Choroid plexus epithelial cell (primary cell): ENCODE results near the gene RNF223.

Source experiments
- DNase-seq: peaks from one replicate; pipeline ENCODE4 v3.0.0-alpha.2; 2010; ENCODE audit warnings: low read depth
- H3K4me3 ChIP-seq: 2 replicates; pipeline ENCODE4 v1.5.1; 2011; ENCODE audit warnings: low read depth, mild to moderate bottlenecking, control low read depth, low read length, moderate library complexity
- TF ChIP-seq, protein P1 (sequence below): conservative IDR thresholded peaks from 2 replicates; pipeline ENCODE4 v1.5.1; 2011; ENCODE audit warnings: low read depth, mild to moderate bottlenecking, control low read depth, inconsistent platforms, low read length, moderate library complexity

The RNF223 gene

DNA sequence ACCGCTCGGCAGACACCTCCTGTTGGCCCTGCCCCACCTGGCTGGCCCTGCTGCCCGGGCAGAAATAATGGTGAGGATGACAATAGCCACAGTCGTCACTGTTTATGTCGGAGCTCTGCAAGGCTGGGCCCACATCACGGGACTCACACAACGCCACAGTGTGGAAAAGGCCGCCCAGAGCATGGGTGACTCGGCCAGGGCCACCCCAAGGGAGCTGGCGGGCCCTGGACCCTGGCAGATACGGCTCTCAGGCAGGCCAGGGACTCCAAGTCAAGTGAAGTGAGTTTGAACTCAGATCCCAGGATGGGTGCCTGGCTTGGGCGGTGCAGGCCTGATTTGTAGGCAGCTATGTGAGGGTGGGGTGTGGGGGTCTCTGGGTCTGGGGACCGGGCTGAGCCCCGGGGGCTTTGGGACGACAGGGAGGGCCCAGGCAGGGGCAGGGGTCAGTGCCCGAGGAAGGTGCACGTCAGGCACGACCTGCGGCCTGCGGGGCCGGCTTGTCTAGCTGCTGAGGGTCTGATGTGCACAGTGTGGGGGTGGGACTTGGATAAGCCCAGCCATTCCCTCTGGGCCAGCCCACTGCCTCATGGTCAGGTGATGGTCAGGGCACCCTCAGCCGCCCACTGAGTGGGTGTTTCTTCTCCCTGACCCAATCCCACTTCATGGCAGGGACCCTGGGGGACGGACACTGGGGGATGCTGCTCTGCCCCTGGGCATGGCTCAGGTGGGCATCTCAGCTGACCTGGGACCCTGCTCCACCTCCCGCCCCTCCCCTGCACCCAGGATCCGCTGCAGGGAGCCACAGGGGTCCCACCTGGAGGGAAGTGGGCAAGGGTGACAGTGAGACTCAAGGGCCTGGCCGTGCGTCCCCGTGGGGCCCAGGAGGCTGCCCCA, 1.0 kb downstream of the RNF223 start:
- TF ChIP-seq, protein P1, sequence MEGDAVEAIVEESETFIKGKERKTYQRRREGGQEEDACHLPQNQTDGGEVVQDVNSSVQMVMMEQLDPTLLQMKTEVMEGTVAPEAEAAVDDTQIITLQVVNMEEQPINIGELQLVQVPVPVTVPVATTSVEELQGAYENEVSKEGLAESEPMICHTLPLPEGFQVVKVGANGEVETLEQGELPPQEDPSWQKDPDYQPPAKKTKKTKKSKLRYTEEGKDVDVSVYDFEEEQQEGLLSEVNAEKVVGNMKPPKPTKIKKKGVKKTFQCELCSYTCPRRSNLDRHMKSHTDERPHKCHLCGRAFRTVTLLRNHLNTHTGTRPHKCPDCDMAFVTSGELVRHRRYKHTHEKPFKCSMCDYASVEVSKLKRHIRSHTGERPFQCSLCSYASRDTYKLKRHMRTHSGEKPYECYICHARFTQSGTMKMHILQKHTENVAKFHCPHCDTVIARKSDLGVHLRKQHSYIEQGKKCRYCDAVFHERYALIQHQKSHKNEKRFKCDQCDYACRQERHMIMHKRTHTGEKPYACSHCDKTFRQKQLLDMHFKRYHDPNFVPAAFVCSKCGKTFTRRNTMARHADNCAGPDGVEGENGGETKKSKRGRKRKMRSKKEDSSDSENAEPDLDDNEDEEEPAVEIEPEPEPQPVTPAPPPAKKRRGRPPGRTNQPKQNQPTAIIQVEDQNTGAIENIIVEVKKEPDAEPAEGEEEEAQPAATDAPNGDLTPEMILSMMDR = no peak
- no peak overlapping the region for H3K4me3 ChIP-seq
- DNase-seq = no peak

DNA sequence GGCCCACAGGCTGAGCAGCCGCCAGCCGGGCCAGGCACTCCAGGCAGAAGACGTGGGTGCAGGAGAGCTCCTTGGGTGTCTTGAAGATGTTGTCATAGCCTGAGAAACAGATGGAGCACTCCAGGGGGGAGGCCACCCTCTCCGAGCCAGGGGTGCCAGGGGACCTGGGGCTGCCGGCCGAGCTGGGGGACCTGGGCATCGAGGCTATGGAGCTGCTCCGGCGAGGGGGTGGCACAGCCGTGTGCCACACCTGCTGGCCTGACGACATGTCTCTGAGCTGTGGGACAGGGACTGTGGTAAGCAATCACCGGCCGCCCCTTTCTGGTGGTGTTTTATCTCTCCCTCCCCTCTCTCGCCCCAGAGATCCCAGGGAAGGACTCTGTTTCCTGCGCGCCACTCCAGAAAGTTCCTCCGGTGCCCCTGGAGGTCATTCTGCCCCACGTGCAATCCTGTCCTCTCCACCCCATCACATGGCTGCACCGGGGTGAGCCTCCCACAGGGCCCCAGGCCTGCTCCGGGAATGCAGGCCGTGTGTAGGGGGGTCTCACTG, 1.7 kb downstream of the RNF223 start:
- no peak overlapping the region for H3K4me3 ChIP-seq
- DNase-seq = no peak
- TF ChIP-seq, protein P1 = no peak

DNA sequence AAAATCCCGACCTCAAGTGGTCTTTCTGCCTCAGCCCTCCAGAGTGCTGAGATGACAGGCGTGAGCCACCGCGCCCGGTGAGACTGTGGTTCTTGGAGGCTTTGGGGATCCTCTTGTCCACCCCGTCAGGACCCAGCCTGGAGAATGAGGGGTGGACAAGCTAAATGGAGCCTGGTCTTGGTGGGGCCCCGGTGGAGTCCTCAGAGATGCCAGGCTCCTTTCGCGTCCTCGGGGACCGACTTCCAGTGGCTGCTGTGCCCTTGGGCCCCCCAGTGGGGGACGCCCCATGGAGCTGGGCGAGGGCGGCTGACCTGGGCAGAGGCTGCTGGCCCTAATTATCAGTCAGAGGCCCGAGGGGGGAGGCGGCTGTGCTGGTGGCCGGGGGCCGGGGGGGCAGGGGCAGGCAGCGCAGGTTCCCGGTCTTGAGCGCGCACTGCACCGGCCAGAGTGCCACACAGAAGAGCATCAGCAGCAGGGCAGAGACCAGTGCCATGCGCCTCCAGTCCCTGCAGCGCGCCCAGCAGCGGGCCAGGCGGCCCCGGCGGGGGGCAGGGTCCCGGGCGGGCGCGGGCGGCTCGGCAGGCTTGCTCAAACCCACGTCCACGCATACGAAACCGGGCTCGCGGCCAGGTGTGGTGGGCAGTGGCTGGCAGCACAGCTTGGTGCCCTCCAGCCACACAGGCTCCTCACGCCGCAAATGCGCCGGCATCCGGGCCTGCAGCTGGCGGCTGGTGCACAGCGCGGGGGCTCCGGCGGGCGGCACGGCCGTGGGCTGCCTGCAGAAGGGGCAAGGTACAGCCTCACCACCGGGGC, 2.4 kb downstream of the RNF223 start:
- no peak for DNase-seq
- H3K4me3 ChIP-seq = no peak overlapping the region
- TF ChIP-seq, protein P1 = no peak

DNA sequence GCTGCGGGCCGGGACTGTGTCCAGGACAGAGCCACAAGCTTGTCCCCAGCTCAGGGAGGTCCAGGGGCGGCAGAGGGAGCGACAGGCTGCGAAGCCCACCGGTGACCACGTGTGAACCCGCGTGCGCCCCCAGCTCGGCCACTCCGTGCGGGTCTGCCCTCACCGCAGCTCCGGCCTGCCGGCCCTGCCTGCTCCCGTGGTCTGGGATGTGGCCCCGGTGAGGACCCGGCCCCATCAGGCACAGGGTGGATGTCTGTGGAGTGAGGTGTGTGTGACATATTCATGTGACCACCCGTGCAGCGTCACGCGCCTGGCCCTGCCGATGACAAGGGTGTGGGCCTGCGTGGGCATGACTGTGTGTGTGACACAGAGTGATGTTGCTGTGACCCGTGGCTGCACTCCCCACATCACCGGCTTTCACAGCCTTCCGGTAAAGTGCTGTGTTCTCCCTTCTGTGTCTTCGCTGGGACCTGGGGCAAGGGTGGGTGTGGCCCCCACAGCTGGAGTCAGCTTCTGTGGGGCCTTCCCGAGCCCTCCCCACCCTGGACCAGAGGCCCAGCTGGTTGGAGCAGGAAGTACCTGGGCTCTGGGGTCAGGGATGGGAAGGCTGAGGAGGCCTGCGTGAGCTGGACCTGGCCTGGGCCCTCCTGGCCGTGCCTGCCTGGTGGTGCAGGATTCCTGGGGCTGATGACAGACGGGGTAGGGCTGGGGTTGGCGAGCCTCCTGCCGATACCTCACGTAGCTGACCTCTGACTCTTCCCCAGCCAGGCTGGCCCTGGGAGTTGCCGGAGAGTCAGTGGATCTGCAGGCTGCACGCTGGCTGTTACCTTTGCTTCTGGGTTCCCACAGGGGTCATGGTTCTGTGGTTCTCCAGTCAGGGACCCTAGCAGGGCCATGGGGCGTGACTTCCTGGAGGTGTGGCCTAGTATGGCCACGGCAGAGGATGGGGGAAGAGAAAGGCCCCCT, 4.1 kb downstream of the RNF223 start:
- no peak overlapping the region for H3K4me3 ChIP-seq
- TF ChIP-seq, protein P1 = no peak
- DNase-seq = no peak

DNA sequence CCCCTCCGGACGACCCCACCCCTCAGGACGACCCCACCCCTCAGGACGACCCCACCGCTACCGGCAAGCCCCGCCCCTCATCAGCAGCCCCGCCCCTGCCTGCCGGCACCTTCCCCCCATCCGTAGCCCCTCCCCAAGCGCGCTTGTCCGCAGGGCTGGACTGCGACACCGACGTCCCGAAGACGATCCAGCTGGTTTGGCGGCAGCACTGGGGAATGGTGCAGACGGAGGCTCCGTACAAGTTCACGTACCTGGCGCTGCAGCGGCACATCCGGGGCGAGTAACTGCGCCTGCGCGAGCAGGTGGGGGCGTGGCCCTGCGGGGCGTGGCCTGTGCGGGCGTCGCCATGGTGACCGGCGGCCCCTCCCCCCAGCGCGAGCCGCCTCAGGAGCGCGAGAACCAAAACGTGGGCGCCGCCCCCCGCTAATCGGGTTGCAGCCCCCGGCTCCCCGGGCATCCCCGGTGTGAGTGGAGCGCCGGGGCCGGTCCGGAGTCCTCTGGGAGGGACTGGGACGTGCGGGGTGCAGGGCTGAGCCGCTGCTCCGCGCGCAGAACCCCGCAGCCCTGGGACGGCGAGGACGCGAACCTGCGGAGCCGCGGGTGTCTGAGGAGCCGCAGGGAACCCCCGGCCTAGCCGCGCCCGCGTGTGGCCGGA, 4.9 kb downstream of the RNF223 start:
- TF ChIP-seq, protein P1 = no peak
- peak; percentile 57 for DNase-seq
- H3K4me3 ChIP-seq = peak overlapping the region; percentile 78

DNA sequence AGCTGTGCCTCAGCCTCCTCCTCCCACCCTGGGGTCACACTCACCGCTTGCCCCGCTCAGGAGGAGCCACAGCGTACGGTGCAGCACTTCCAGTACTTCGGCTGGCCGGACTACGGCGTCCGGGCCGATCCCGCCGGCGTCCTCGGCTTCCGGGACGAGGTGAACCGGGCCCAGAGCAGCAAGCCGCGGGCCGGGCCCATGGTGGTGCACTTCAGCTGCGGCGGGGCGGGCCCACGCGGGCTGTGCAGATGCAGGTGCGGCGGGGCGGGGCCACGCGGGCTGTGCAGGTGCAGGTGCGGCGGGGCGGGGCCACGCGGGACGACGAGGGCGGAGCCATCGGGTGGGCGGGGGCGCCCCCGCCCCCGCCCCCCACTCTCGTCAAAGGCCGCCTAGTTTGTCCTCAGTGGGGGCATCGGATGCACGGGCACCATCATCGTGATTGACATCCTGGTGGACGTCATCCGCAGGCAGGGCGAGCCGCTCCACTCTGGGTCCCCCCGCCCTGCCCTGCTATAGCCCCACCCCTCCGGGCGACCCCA, 5.5 kb downstream of the RNF223 start:
- TF ChIP-seq, protein P1 = no peak
- peak overlapping the region; percentile 78 for H3K4me3 ChIP-seq
- no peak for DNase-seq
